ENCODE results near the gene PHACTR1.

The PHACTR1 gene

GRCh38 chr6:12992770-12993169 lies 276.2 kb downstream of the PHACTR1 start:
- no peak for DNase-seq (ENCODE audit: low spot score)

- DNase-seq (ENCODE audit: low spot score) = no peak
Measured at GRCh38 chr6:12993283-12993898, 276.8 kb downstream of the PHACTR1 start.

GRCh38 chr6:12995419-12995818 lies 278.9 kb downstream of the PHACTR1 start:
- no peak for DNase-seq (ENCODE audit: low spot score)

- DNase-seq (ENCODE audit: low spot score) = no peak
Measured at GRCh38 chr6:13000537-13000936, 284.0 kb downstream of the PHACTR1 start.

- DNase-seq (ENCODE audit: low spot score) = no peak
Measured at GRCh38 chr6:13001927-13002326, 285.4 kb downstream of the PHACTR1 start.

- no peak for DNase-seq (ENCODE audit: low spot score)
Measured at GRCh38 chr6:13004601-13005000, 288.0 kb downstream of the PHACTR1 start.

- DNase-seq (ENCODE audit: low spot score) = no peak
Measured at GRCh38 chr6:13005994-13006393, 289.4 kb downstream of the PHACTR1 start.

GRCh38 chr6:13006578-13007300 lies 290.2 kb downstream of the PHACTR1 start:
- no peak for DNase-seq (ENCODE audit: low spot score)

GRCh38 chr6:13007744-13008143 lies 291.2 kb downstream of the PHACTR1 start:
- DNase-seq (ENCODE audit: low spot score) = no peak

GRCh38 chr6:13009031-13009430 lies 292.5 kb downstream of the PHACTR1 start:
- DNase-seq (ENCODE audit: low spot score) = no peak

- DNase-seq (ENCODE audit: low spot score) = no peak
Measured at GRCh38 chr6:13009461-13009860, 292.9 kb downstream of the PHACTR1 start.

- DNase-seq (ENCODE audit: low spot score) = no peak
Measured at GRCh38 chr6:13011612-13012146, 295.1 kb downstream of the PHACTR1 start.

GRCh38 chr6:13012296-13012695 lies 295.7 kb downstream of the PHACTR1 start:
- DNase-seq (ENCODE audit: low spot score) = no peak

- no peak for DNase-seq (ENCODE audit: low spot score)
Measured at GRCh38 chr6:13012977-13013680, 296.6 kb downstream of the PHACTR1 start.

GRCh38 chr6:13013681-13014503 lies 297.3 kb downstream of the PHACTR1 start:
- no peak for DNase-seq (ENCODE audit: low spot score)

- no peak for DNase-seq (ENCODE audit: low spot score)
Measured at GRCh38 chr6:13014504-13015378, 298.2 kb downstream of the PHACTR1 start.

- no peak for DNase-seq (ENCODE audit: low spot score)
Measured at GRCh38 chr6:13015379-13015681, 298.8 kb downstream of the PHACTR1 start.

GRCh38 chr6:13024616-13025015 lies 308.0 kb downstream of the PHACTR1 start:
- no peak for DNase-seq (ENCODE audit: low spot score)

- DNase-seq (ENCODE audit: low spot score) = no peak
Measured at GRCh38 chr6:13025893-13026499, 309.4 kb downstream of the PHACTR1 start.

- no peak for DNase-seq (ENCODE audit: low spot score)
Measured at GRCh38 chr6:13026557-13026956, 310.0 kb downstream of the PHACTR1 start.

GRCh38 chr6:13027207-13027606 lies 310.6 kb downstream of the PHACTR1 start:
- DNase-seq (ENCODE audit: low spot score) = no peak

Measured in NAMALWA (cell line).